CD4-positive, alpha-beta T cell treated with Interleukin-12 subunit alpha and Interleukin-12 subunit beta, for 1 hour (primary cell): Measurements from ENCODE around the gene TCTN1.

Experiments used
- DNase-seq: peaks from one replicate; pipeline ENCODE4 v3.0.0-alpha.2; 2020

Gene TCTN1

GRCh38 chr12:110686294-110686903, 72.5 kb downstream of the TCTN1 start:
- DNase-seq: no peak

- DNase-seq: no peak
Observed at GRCh38 chr12:110687396-110688169, 73.7 kb downstream of the TCTN1 start.

GRCh38 chr12:110688446-110689280, 74.7 kb downstream of the TCTN1 start, which contains the start of gene HVCN1:
Gene HVCN1 (minus strand): TSS chr12:110689115. CDS start chr12:110683245, 5,870 bp downstream.
- peak; percentile 47 for DNase-seq

GRCh38 chr12:110689281-110690126, 75.6 kb downstream of the TCTN1 start:
- DNase-seq: peak; percentile 57

GRCh38 chr12:110690127-110690430, 76.2 kb downstream of the TCTN1 start:
- no peak for DNase-seq

- no peak for DNase-seq
Observed at GRCh38 chr12:110693731-110694130, 79.8 kb downstream of the TCTN1 start.

GRCh38 chr12:110694330-110694901, 80.5 kb downstream of the TCTN1 start:
- DNase-seq: no peak

- no peak for DNase-seq
Observed at GRCh38 chr12:110696283-110696682, 82.4 kb downstream of the TCTN1 start.

GRCh38 chr12:110697236-110697635, 83.3 kb downstream of the TCTN1 start:
- no peak for DNase-seq

GRCh38 chr12:110698171-110698902, 84.4 kb downstream of the TCTN1 start:
- DNase-seq: peak; percentile 84
